Measurements from ENCODE around the gene FAM83D.

DNA sequence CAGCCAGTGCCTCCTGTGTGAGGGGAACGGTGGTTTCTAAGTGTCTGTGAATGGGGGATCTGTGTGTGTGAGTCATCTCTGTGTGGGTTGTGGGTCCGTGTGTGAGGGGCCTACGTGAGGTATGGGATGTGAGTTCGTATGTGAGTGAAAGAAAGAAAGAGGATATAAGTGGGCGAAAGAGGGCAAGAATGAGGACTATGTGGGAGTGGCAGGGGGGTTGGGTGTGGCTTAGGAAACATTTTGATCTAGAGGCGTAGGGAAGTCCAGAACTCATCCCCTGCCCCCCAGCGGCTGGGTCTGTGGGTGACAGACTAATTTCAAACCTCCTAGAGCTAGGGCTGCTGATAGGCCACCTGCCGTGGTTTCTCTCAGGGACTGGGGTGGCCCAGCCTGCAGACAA, 71.4 kb downstream of the FAM83D start:
- TF ChIP-seq, protein P1, sequence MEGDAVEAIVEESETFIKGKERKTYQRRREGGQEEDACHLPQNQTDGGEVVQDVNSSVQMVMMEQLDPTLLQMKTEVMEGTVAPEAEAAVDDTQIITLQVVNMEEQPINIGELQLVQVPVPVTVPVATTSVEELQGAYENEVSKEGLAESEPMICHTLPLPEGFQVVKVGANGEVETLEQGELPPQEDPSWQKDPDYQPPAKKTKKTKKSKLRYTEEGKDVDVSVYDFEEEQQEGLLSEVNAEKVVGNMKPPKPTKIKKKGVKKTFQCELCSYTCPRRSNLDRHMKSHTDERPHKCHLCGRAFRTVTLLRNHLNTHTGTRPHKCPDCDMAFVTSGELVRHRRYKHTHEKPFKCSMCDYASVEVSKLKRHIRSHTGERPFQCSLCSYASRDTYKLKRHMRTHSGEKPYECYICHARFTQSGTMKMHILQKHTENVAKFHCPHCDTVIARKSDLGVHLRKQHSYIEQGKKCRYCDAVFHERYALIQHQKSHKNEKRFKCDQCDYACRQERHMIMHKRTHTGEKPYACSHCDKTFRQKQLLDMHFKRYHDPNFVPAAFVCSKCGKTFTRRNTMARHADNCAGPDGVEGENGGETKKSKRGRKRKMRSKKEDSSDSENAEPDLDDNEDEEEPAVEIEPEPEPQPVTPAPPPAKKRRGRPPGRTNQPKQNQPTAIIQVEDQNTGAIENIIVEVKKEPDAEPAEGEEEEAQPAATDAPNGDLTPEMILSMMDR (IDR thresholded peaks at IDR 0.05): no peak
- TF ChIP-seq POLR2A (IDR thresholded peaks at IDR 0.05; ENCODE audit: low read depth) (no peak), EP300 (IDR thresholded peaks at IDR 0.05) (no peak)

Data from esophagus muscularis mucosa (tissue), 4 donors.